Loucy (cell line): ENCODE results near the gene PTGFRN.

Source experiments
- EZH2phosphoT487 ChIP-seq: fragments of 200-600 bp; IDR thresholded peaks from 2 replicates; pipeline ENCODE4 v1.6.1; 2018; ENCODE audit warnings: antibody characterized with exemption, mild to moderate bottlenecking, moderate library complexity, borderline replicate concordance
- TF ChIP-seq, protein P1 (sequence below): fragments of 200-600 bp; sonication (generic); conservative IDR thresholded peaks from 2 replicates; pipeline ENCODE4 v1.5.1; 2014; ENCODE audit warnings: mild to moderate bottlenecking, antibody characterized with exemption, low read length

DNA sequence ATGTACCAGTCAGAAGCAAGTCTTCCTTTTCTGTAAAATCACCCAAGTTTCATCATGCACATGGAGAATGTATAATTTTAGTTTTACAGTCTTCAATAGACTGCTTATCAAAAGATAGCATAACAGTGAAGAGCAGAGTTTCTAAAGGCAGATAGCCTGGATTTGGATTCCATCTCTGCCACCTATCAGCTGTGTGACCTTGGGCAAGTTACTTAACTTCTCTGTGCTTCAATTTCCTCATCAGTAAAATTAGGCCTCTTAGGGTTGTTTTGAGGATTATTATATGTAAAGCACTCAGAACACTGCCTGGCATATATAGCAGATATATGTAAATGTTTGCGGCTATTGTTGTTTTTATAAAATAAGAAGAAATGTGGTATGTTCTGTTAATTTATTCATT, 38.9 kb downstream of the PTGFRN start:
- TF ChIP-seq, protein P1, sequence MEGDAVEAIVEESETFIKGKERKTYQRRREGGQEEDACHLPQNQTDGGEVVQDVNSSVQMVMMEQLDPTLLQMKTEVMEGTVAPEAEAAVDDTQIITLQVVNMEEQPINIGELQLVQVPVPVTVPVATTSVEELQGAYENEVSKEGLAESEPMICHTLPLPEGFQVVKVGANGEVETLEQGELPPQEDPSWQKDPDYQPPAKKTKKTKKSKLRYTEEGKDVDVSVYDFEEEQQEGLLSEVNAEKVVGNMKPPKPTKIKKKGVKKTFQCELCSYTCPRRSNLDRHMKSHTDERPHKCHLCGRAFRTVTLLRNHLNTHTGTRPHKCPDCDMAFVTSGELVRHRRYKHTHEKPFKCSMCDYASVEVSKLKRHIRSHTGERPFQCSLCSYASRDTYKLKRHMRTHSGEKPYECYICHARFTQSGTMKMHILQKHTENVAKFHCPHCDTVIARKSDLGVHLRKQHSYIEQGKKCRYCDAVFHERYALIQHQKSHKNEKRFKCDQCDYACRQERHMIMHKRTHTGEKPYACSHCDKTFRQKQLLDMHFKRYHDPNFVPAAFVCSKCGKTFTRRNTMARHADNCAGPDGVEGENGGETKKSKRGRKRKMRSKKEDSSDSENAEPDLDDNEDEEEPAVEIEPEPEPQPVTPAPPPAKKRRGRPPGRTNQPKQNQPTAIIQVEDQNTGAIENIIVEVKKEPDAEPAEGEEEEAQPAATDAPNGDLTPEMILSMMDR, result no peak
- TF ChIP-seq EZH2phosphoT487, result no peak
